ENCODE measurements around the gene SRP14.
A peak's percentile ranks its signal among the peaks of the same experiment; 100 is the strongest.
"Not testable (repeated sequence)": the region's sequence is repeated elsewhere in the genome, so short reads cannot be mapped to it uniquely, and the experiment has no call there.

The SRP14 gene

GRCh38 chr15:40048926-40049475 is 10.0 kb upstream of the SRP14 start:
- no peak for DNase-seq

- no peak for DNase-seq
These were observed 9.3 kb upstream of the SRP14 start for GRCh38 chr15:40048211-40048792.

DNA sequence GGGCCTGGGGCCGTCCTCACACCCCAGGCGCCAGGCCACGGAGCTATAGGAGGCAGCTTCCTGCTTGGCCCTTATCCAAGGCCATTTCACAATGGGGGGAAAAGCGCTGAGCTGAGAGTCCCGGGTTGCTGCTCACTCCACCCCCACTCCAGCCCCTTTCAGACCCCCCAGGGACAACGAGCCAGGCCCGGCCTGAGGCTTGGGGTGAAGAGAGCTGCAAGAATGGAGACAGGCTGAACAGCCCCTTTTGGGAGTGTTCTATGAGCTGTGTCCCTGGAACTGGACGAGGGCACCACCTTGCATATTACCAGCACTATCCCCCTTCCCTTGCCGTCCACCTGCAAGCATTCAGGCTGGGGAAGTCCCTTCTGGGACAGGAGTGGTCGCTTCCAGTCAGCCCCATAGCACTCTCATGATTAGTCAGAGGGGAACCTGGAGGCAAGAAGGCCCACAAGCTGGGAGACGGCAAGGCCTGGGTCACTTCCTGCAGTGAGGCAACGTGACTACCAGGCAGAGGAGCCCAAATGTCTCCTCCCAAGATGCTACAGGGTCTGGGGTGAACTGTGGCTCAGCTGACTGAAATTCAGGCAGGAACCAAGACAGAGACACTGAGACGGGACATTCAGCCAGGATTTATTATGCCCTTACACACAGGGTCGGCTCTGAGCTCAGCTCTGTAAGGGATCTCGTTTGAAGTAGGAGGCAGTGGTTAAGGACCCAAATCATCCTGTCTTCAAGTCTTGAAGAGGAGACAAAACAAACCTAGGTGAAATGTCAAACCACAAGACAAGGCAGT is 8.6 kb upstream of the SRP14 start:
- peak; percentile 85 for DNase-seq

DNA sequence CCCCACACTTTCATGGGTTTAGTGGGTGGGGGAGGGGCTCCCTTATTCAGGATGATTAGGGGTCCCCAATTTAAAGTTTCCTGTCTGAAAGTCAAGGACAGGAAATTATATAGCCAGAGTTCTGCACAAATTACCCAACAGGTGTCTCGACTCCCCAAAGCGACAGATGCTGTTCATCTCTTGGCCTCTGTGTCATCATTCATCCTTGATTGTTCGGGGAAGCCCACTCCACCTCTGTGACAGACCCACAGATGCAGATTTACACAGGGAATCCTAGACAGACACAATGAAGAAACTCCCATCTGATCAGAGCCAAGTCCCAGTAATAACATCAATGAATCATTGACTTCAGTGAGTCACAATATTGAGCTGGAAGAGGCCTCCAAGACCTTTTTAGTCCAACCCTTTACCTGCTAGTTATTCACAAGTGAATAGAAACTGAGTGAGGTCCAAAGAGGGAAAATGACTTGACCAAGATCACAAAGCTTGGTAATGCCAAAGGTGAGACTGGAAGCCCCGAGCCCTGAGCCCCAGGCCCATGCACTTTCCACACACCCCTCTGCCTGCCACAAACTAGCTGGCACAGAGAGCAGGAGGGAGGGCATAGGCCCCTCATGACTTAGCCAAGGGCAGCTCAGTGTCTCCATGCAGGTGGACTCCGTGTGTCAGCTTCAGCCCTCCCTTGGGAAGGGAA is 7.9 kb upstream of the SRP14 start:
- DNase-seq = no peak

GRCh38 chr15:40045572-40046217 is 6.7 kb upstream of the SRP14 start:
- no peak for DNase-seq

- DNase-seq = peak; percentile 94
These were observed 6.0 kb upstream of the SRP14 start for GRCh38 chr15:40044717-40045571.

DNA sequence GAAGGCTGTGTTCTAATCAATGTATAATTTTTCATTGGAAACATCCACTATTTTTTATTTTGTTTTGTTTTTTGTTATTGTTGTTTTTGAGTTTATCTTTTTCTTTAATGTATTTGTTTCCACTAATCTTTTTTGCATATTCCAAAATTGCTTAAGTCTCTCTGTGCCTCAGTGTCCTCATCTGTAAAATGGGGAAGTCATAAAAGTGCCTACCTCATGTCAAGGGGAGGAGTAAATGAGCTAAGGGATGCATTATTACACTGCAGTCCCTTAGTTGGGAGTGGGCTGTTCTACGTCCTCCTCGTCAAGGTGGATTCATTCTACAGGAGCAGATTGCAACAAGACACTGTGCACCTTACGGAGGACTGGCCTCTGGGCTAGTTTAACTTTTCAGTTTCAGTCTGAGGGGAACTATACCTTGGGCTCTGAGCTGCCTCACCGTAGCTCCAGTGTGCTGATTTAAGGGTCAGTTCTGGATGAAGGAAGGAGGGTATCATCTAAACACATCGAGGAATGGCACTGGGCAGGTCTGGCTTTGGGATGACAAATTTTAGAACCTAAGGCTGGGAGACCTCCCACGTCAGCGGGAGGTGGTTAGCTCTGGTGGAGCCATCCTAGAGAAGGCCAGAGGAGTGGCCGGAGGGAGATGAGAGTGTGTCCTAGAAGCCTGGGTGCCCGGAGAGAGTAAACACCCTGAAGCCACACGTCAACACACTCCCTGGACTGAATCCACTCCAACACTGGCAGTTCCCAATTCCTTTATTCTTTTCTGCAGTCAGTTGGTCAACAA is 5.1 kb upstream of the SRP14 start:
- no peak for DNase-seq

DNA sequence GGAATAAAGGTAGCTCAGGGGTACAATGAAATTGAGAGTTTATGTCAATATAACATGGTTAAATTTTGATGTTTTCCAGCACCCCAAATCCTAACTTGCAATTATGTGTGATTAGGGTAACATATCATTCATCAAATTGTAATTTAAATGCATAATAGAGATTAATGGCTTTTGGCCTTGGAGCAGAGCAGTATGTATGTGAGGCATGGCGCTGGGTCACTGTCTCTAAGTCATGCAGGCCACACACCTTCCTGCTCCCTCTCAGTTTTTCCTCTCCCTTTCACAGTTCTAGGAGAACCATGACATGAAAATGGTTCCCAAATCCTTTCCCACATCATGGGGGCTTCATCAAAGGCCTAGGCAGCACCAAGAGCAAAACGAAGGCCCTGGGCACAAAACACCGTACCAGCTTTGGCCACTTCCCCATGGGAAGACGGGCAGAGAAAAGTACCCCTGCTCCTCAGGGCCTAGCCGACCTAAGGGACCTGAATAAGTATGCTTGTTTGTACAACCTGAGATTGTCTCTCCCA is 3.9 kb upstream of the SRP14 start:
- no peak for DNase-seq

- DNase-seq = no peak
These were observed 1.8 kb upstream of the SRP14 start for GRCh38 chr15:40040770-40041169.

GRCh38 chr15:40040293-40040635 is 1.3 kb upstream of the SRP14 start:
- no peak for DNase-seq

DNA sequence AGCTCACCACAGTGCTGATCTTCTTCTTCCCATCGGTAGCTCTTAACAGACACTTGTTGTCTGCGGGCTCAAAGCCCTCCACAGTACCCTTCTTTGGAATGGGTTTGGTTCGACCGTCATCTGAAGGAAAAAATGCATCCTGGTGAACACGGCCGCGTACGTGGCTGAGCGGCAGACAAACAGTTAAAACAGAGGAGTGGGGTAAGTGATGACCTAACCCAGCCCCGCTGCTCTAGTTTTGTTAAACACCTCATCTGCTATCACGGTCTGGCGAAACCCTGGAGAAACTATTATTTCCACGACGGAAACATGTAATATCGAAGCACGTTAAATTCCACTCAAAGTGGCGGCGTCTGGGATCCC is 725 bp downstream of the SRP14 start:
- DNase-seq = no peak

GRCh38 chr15:40037721-40038120 is 1.3 kb downstream of the SRP14 start:
- no peak for DNase-seq

DNA sequence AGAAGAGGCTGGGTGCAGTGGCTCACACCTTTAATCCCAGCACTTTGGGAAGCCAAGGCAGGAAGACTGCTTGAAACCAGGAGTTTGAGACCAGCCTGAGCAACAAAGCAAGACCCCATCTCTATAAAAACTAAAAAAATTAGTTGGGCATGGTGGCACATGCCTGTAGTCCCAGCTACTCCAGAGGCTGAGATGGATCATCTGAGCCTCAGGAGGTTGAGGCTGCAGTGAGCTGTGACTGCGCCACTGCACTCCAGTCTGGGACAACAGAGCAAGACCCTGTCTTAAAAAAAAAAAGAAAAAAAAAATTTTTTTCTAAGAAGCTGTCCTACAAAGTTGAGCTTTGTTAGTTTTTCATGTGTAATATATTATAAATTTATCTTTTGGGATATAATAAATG is 3.8 kb downstream of the SRP14 start:
- not testable (repeated sequence) for DNase-seq

GRCh38 chr15:40034186-40034946 is 4.6 kb downstream of the SRP14 start:
- no peak for DNase-seq

DNA sequence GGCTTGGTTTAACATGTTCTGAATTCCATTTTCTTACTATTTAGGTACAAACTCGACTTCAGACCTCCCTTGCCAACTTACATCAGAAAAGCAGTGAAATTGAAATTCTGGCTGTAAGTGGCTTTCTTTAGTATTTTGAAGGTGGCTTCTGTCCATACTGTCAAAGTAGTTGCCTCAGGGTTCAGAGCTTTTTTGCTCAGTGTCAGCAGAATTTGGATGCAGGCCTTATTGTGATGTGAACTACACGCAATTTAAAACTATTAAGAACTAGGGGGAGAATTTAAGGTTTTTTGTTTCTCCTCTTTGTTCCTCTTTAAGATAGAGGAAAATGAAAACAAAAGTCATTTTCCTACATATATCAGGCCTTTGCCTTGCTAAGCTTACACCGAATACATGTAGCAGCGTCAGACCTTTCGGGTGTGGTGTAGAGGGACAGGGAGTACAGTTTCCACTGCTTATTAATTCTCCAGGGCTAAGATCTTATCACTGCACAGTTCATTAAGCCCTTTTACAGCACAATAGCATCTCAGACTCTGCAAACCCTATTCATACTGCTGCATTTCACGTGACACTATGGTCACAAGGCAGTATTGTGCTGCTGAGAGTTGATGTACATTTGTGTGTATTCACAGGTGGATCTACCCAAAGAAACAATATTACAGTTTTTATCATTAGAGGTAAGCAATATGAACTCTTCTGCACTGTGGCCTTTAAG is 6.7 kb downstream of the SRP14 start:
- DNase-seq = no peak

DNA sequence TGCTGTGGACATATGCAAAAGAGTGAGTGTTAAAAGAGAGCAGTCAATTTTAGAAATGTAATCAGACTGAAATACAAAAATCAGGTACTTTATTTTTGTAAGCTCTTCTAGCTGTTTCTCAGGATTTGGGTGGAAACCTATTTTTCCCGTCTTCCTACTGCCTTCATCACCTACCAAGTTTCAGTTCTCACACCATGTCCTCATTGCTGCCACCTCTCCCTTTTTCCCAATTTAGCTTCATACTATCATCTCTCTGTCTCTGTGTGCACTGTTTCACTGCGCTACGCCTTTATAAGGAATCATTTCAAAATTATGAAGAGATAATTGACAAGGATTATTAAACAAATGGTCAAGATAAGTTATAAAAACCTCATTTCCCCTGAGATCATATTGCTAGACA is 7.7 kb downstream of the SRP14 start:
- DNase-seq = no peak

- DNase-seq = no peak
These were observed 8.7 kb downstream of the SRP14 start for GRCh38 chr15:40029979-40030893.

GRCh38 chr15:40028853-40029252 is 10.1 kb downstream of the SRP14 start:
- DNase-seq = no peak

- no peak for DNase-seq
These were observed 10.8 kb downstream of the SRP14 start for GRCh38 chr15:40028193-40028592.

All from activated effector memory CD4-positive, alpha-beta T cell treated with anti-CD3 and anti-CD28 coated beads, Interleukin-2, amount 50 U/mL, for 16 hours (primary cell).